Esophagus squamous epithelium (tissue), 4 donors: ENCODE measurements around the gene CDC27.

ENCODE experiments used
- CTCF ChIP-seq, 6 experiments: fragments of 450-650 bp in 4 of 6; fragments of 200-600 bp in 2 of 6; sonication (generic) in 2 of 6; IDR thresholded peaks; one replicate each; pipeline ENCODE4 v1.5.1; 2016 to 2019; ENCODE audit warnings: antibody characterized with exemption in 6 of 6, mild to moderate bottlenecking in 4 of 6, moderate library complexity in 4 of 6
- POLR2A ChIP-seq, 4 donors: fragments of 450-650 bp; IDR thresholded peaks; one replicate each; pipeline ENCODE4 v1.6.1; 2017; ENCODE audit warnings: antibody characterized with exemption in 4 of 4, mild to moderate bottlenecking in 4 of 4, moderate library complexity in 3 of 4

GRCh38 chr17:47189732-47190237 is 690 bp upstream of the CDC27 start:
- no peak for TF ChIP-seq CTCF (IDR thresholded peaks at IDR 0.05)
- no peak for TF ChIP-seq POLR2A (IDR thresholded peaks at IDR 0.05)
